GM18507 (cell line): ENCODE data around the gene RNU1-2.
"Not testable (repeated sequence)": the region's sequence is repeated elsewhere in the genome, so short reads cannot be mapped to it uniquely, and the experiment has no call there.

Source experiments
- DNase-seq: peaks from one replicate; pipeline ENCODE4 v3.0.0; 2011; ENCODE audit warnings: low read depth; ENCODE audit not compliant: insufficient read length; ENCODE audit errors: extremely low spot score
- FAIRE-seq: peaks from 2 replicates; lab custom pipeline; 2011; peaks lifted over from hg19 to GRCh38; lab: Jason Lieb, UNC

Gene RNU1-2

GRCh38 chr1:16905868-16906702 lies 10.3 kb downstream of the RNU1-2 start:
- DNase-seq, result no peak
- no peak for FAIRE-seq

- no peak for DNase-seq
- FAIRE-seq, result no peak
Measured at GRCh38 chr1:16906873-16907272, 11.1 kb downstream of the RNU1-2 start.

- FAIRE-seq (no peak), DNase-seq (no peak)
Measured at GRCh38 chr1:16907870-16908758, 12.3 kb downstream of the RNU1-2 start.

GRCh38 chr1:16911851-16912721 lies 16.3 kb downstream of the RNU1-2 start:
- DNase-seq, FAIRE-seq: not testable (repeated sequence)

GRCh38 chr1:16912742-16913141 lies 17.0 kb downstream of the RNU1-2 start:
- not testable (repeated sequence) for DNase-seq, FAIRE-seq

- no peak for DNase-seq
- FAIRE-seq, result no peak
Measured at GRCh38 chr1:16913181-16913832, 17.5 kb downstream of the RNU1-2 start.

GRCh38 chr1:16913833-16914662 lies 18.3 kb downstream of the RNU1-2 start:
- FAIRE-seq, result peak; percentile 66
- peak; percentile 86 for DNase-seq

GRCh38 chr1:16914928-16915626 lies 19.3 kb downstream of the RNU1-2 start:
- FAIRE-seq, result not testable (repeated sequence)

GRCh38 chr1:16915627-16915973 lies 19.8 kb downstream of the RNU1-2 start:
- DNase-seq, result no peak
- FAIRE-seq, result no peak

More at GRCh38 chr1:16914928-16915626, 19.3 kb downstream of the RNU1-2 start:
- DNase-seq, result not testable (repeated sequence)

- not testable (repeated sequence) for DNase-seq, FAIRE-seq
Measured at GRCh38 chr1:16916036-16916880, 20.5 kb downstream of the RNU1-2 start.

- DNase-seq (no peak), FAIRE-seq (no peak)
Measured at GRCh38 chr1:16918371-16918770, 22.6 kb downstream of the RNU1-2 start.

- peak; percentile 29 for FAIRE-seq
Measured at GRCh38 chr1:16918936-16919665, 23.3 kb downstream of the RNU1-2 start.

GRCh38 chr1:16920951-16921350 lies 25.2 kb downstream of the RNU1-2 start:
- no peak for DNase-seq
- FAIRE-seq, result no peak

More at GRCh38 chr1:16918936-16919665, 23.3 kb downstream of the RNU1-2 start:
- DNase-seq, result not testable (repeated sequence)

- DNase-seq, result no peak
- peak; percentile 36 for FAIRE-seq
Measured at GRCh38 chr1:16921391-16922185, 25.8 kb downstream of the RNU1-2 start, which contains the start of gene CROCC. CROCC (plus strand) TSS chr1:16921931; CDS start chr1:16922019, 88 bp downstream.

GRCh38 chr1:16922466-16922865 lies 26.7 kb downstream of the RNU1-2 start:
- FAIRE-seq, result no peak
- DNase-seq, result no peak
